ENCODE results near the gene SSR1. TPM values are rescaled to one million over a fixed set of nuclear protein-coding genes. Genes with fewer than 3 reads are reported as not detected.
"Not testable (repeated sequence)": the region's sequence is repeated elsewhere in the genome, so short reads cannot be mapped to it uniquely, and the experiment has no call there.

SSR1 gene
- total RNA-seq, 4 donors from 2014 or later: 56.0 to 79.0 (median 63.0) TPM

GRCh38 chr6:7285416-7285815 lies 27.6 kb downstream of the SSR1 start:
- ATAC-seq (ENCODE audit: low FRiP score) (no peak), DNase-seq (ENCODE audit: low spot score) (no peak)
- no peak for TF ChIP-seq CTCF (IDR thresholded peaks at IDR 0.05)

- DNase-seq (ENCODE audit: low spot score) (no peak), ATAC-seq (ENCODE audit: low FRiP score) (no peak)
- TF ChIP-seq CTCF (IDR thresholded peaks at IDR 0.05): no peak
These were observed 29.3 kb downstream of the SSR1 start for GRCh38 chr6:7283676-7284075.

- no peak for DNase-seq (ENCODE audit: low spot score)
- TF ChIP-seq CTCF (IDR thresholded peaks at IDR 0.05): no peak
These were observed 30.7 kb downstream of the SSR1 start for GRCh38 chr6:7282097-7282906.

GRCh38 chr6:7276199-7276524 lies 36.8 kb downstream of the SSR1 start:
- no peak for ATAC-seq (ENCODE audit: low FRiP score)
- TF ChIP-seq CTCF (IDR thresholded peaks at IDR 0.05): no peak
- DNase-seq (ENCODE audit: low spot score): no peak

More at GRCh38 chr6:7282097-7282906, 30.7 kb downstream of the SSR1 start:
- no peak for ATAC-seq (ENCODE audit: low FRiP score)

- not testable (repeated sequence) for ATAC-seq (ENCODE audit: low FRiP score); DNase-seq (ENCODE audit: low spot score)
These were observed 38.5 kb downstream of the SSR1 start for GRCh38 chr6:7274525-7274924.

GRCh38 chr6:7273709-7274108 lies 39.3 kb downstream of the SSR1 start:
- DNase-seq (ENCODE audit: low spot score) (no peak), ATAC-seq (ENCODE audit: low FRiP score) (no peak)
- no peak for TF ChIP-seq CTCF (IDR thresholded peaks at IDR 0.05)

- no peak for TF ChIP-seq CTCF (IDR thresholded peaks at IDR 0.05)
- no peak for ATAC-seq (ENCODE audit: low FRiP score)
- DNase-seq (ENCODE audit: low spot score): no peak
These were observed 41.8 kb downstream of the SSR1 start for GRCh38 chr6:7271205-7271534.
